NB4 (cell line): Measurements from ENCODE around the gene SACS.
"Not testable (repeated sequence)": the region's sequence is repeated elsewhere in the genome, so short reads cannot be mapped to it uniquely, and the experiment has no call there.

Experiments
- DNase-seq: peaks from one replicate; pipeline ENCODE4 v3.0.0; 2010; ENCODE audit warnings: low read depth
- H3K4me3 ChIP-seq: one replicate; pipeline ENCODE4 v1.5.1; 2011; ENCODE audit warnings: mild to moderate bottlenecking, low read depth, low read length, moderate library complexity
- MYC ChIP-seq: IDR thresholded peaks from 2 replicates; pipeline ENCODE4 v1.6.1; 2011; ENCODE audit warnings: low read depth, low read length
- POLR2A ChIP-seq: IDR thresholded peaks from 2 replicates; pipeline ENCODE4 v1.6.1; 2011; ENCODE audit warnings: mild to moderate bottlenecking; ENCODE audit not compliant: insufficient read length; ENCODE audit errors: extremely low read depth
- TF ChIP-seq, protein P1 (sequence below): IDR thresholded peaks from one replicate; pipeline ENCODE4 v1.5.1; 2012; ENCODE audit warnings: low read depth, low read length
- TF ChIP-seq, protein P2 (sequence below): IDR thresholded peaks from 2 replicates; pipeline ENCODE4 v1.6.1; 2011; ENCODE audit warnings: low read depth, low read length

SACS gene

DNA sequence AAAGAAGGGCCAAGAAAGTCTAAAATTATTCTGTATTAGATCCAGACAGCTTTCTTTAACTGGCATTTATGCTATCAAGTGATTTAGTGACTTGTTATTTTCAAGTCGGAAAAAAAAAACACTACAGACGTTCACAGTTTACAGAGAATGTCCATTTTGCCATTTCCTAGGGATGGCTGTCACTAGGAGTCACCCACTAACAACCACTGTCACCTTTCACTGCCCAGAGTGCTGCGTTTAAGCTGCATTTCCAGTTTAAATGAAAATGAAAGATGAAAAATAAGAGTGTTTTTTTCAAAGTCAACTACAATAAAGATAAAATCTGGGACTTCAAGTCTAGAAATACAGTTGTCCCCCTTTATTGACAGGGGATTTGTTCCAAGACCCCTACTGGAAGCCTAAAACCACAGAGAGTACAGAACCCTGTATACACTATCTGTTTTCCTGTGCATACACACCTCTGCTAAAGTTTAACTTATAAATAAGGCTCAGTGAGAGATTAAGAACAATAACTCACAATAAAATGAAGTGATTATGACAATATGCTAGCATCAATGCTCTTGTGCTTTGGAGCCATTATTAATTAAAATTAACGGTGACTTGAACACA lies 112.5 kb downstream of the SACS start:
- no peak for TF ChIP-seq MYC
- TF ChIP-seq, protein P1, sequence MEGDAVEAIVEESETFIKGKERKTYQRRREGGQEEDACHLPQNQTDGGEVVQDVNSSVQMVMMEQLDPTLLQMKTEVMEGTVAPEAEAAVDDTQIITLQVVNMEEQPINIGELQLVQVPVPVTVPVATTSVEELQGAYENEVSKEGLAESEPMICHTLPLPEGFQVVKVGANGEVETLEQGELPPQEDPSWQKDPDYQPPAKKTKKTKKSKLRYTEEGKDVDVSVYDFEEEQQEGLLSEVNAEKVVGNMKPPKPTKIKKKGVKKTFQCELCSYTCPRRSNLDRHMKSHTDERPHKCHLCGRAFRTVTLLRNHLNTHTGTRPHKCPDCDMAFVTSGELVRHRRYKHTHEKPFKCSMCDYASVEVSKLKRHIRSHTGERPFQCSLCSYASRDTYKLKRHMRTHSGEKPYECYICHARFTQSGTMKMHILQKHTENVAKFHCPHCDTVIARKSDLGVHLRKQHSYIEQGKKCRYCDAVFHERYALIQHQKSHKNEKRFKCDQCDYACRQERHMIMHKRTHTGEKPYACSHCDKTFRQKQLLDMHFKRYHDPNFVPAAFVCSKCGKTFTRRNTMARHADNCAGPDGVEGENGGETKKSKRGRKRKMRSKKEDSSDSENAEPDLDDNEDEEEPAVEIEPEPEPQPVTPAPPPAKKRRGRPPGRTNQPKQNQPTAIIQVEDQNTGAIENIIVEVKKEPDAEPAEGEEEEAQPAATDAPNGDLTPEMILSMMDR: no peak
- TF ChIP-seq, protein P2, sequence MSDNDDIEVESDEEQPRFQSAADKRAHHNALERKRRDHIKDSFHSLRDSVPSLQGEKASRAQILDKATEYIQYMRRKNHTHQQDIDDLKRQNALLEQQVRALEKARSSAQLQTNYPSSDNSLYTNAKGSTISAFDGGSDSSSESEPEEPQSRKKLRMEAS: no peak
- no peak overlapping the region for H3K4me3 ChIP-seq

DNA sequence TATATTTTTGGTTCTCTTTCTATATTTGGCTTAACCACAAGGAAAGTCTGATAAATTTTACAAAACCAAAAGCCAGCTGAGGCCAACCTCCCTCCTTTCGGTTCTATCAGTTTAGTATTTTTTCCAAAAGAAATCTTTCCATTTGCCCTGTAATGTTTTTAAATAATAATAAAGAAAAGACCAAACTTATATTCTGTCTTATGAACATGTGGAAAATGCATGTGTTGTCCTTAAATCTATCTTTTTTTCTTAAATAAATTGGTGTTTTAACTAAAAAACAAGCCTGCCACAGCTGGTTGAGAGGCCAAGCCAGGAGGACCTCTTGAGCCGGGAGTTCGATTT lies 113.6 kb downstream of the SACS start:
- H3K4me3 ChIP-seq: no peak overlapping the region

More for the DNA sequence above, 112.5 kb downstream of the SACS start:
- DNase-seq: no peak

DNA sequence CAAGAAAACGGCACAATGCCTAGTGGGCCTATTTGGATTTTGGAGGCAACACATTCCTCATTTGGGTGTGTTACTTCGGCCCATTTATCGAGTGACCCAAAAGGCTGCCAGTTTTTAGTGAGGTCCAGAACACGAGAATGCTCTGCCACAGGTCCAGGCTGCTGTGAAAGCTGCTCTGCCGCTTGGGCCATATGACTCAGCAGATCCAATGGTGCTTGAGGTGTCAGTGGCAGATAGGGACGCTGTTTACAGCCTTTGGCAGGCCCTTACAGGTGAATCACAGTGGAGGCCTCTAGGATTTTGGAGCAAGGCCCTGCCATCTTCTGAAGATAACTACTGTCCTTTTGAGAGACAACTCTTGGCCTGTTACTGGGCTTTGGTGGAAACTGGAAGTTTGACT lies 118.7 kb downstream of the SACS start:
- DNase-seq: not testable (repeated sequence)

More for the DNA sequence above, 113.6 kb downstream of the SACS start:
- TF ChIP-seq MYC: no peak
- TF ChIP-seq, protein P2: no peak
- TF ChIP-seq POLR2A: no peak
- TF ChIP-seq, protein P1: no peak
- DNase-seq: no peak

DNA sequence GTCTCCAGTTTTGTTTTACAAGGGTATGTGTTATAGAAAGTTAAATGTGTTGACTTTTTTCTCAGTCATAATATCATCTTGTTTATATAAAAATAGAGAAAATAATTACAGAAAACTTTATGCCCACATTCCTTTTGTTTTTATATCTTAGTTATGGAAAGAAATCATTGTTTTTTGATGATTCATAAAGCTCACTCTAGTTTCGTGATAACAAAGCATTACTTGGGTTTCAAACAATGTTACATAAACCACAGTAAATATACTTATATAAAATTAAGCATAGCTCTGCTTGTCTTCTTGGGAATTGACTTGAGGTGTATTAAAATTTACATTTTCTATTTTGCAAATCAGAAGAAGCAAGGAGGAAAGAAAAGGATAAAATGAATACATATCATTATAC lies 140.9 kb downstream of the SACS start:
- TF ChIP-seq, protein P1: no peak
- TF ChIP-seq, protein P2: no peak
- no peak for TF ChIP-seq MYC
- TF ChIP-seq POLR2A: no peak
- DNase-seq: no peak
- H3K4me3 ChIP-seq: no peak overlapping the region

More for the DNA sequence above, 118.7 kb downstream of the SACS start:
- not testable (repeated sequence) for H3K4me3 ChIP-seq

DNA sequence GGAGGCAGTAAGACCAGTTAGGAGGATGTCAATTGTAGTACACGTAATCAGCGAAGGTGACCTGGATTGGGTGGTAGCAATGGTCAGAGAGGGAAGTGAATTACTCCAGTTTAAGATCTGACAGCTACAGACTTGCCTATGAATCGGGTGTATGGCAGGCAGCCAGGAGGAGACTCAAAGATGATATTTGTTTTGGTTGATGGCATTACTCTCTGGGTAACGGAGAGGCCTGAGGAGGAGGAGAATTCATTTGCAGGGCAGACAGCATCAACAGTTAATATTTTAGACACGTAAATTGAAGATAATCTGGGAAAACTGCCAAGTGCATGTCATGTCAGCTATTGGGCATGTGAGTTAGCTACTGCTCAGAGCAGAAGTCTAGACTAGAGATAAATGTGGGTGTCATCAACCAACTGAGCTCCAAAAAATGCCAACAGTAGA lies 143.6 kb downstream of the SACS start:
- no peak for DNase-seq
- TF ChIP-seq, protein P1: no peak
- TF ChIP-seq, protein P2: no peak
- no peak for TF ChIP-seq POLR2A
- TF ChIP-seq MYC: no peak

DNA sequence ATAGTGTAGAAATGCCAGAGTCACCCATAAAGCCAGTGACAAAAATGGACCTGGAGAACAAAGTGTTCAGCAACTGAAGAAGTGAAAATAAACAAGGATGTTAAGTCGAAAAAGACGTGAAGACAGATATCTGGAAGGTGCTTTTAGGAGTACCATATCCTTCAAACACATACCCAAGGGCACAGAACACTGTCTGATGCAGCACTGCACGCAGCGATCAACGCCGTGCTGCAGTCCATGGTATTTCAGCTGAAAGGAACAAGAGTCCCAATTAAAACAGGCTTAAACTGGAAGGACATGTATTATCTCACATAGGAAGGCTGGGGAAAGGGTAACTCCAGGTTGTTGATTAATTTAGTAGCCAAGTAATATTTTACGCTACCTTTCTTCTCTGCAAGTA lies 144.5 kb downstream of the SACS start:
- H3K4me3 ChIP-seq: no peak overlapping the region
- TF ChIP-seq, protein P1: no peak
- TF ChIP-seq MYC (no peak), POLR2A (no peak)
- TF ChIP-seq, protein P2: no peak
- no peak for DNase-seq

More for the DNA sequence above, 143.6 kb downstream of the SACS start:
- H3K4me3 ChIP-seq: no peak overlapping the region
